B cell (primary cell): ENCODE measurements around the gene APLF. TPM values are rescaled to one million over a fixed set of nuclear protein-coding genes. Genes with fewer than 3 reads are reported as not detected.

ENCODE experiments used
- ATAC-seq: fragments of 200-7000 bp; cut with Tn5 transposase; one replicate; pipeline ENCODE4 v1.10.0; 2021; ENCODE audit warnings: low read depth, mild to moderate bottlenecking, moderate number of reproducible peaks, moderate library complexity
- CTCF ChIA-PET: fragments of 350-600 bp; sonication (Branson Sonifier 250); formaldehyde crosslinking; loops from one replicate; lab custom pipeline; 2021; ENCODE audit warnings: antibody characterized with exemption, inconsistent platforms; lab: Charles Lee
- POLR2A ChIA-PET: fragments of 350-600 bp; sonication (Branson Sonifier 250); formaldehyde crosslinking; loops from one replicate; lab custom pipeline; 2021; ENCODE audit warnings: antibody characterized with exemption; lab: Charles Lee
- DNase-seq: peaks from one replicate; pipeline ENCODE4 v3.0.0; 2013
- H2AFZ ChIP-seq: 2 replicates; pipeline ENCODE4 v1.6.1; 2012; ENCODE audit warnings: mild to moderate bottlenecking, low read depth, low read length; ENCODE audit not compliant: insufficient read depth, poor library complexity, severe bottlenecking
- H3K27ac ChIP-seq, 2 donors: 1 replicate in 1 of 2; 2 replicates in 1 of 2; pipeline ENCODE4 v1.5.1; 2012 to 2013; ENCODE audit warnings: low read length in 2 of 2, mild to moderate bottlenecking in 2 of 2, moderate library complexity in 1 of 2
- H3K27me3 ChIP-seq, 4 experiments: fragments of 200-600 bp in 1 of 4; sonication (generic) in 1 of 4; replicated peaks in 1 of 4; 1 replicate in 2 of 4; 2 replicates in 2 of 4; pipeline versions ENCODE4 v1.6.1 to v1.7.0; 2013 to 2016; ENCODE audit warnings: low read length in 3 of 4, mild to moderate bottlenecking in 2 of 4, mixed read lengths in 1 of 4, moderate library complexity in 1 of 4; ENCODE audit not compliant: insufficient read depth in 4 of 4, control insufficient read depth in 3 of 4; ENCODE audit errors: control extremely low read depth in 1 of 4
- H3K36me3 ChIP-seq, 2 experiments: replicated peaks in 1 of 2; 1 replicate in 1 of 2; 2 replicates in 1 of 2; pipeline versions ENCODE4 v1.6.1 to v1.7.1; 2013; ENCODE audit warnings: low read length in 1 of 2; ENCODE audit not compliant: insufficient read depth in 2 of 2, control insufficient read depth in 1 of 2; ENCODE audit errors: control extremely low read depth in 1 of 2, extremely low read depth in 1 of 2
- H3K4me1 ChIP-seq, 2 donors: fragments of 200-600 bp in 1 of 2; sonication (generic) in 1 of 2; 1 replicate in 1 of 2; 2 replicates in 1 of 2; pipeline versions ENCODE4 v1.5.1 to v1.6.1; 2013 to 2017; ENCODE audit warnings: low read length in 2 of 2; ENCODE audit not compliant: control insufficient read depth in 2 of 2, insufficient read depth in 2 of 2
- H3K4me2 ChIP-seq: replicated peaks from 2 replicates; pipeline ENCODE3; 2012; ENCODE audit warnings: mild to moderate bottlenecking, low read depth, low read length; ENCODE audit not compliant: poor library complexity, severe bottlenecking
- H3K4me3 ChIP-seq, 5 experiments: fragments of 200-600 bp in 1 of 5; sonication (generic) in 1 of 5; 1 replicate in 3 of 5; 2 replicates in 2 of 5; pipeline versions ENCODE4 v1.5.1 to v1.7.0; 2011 to 2016; ENCODE audit warnings: low read length in 4 of 5, mild to moderate bottlenecking in 4 of 5, low read depth in 2 of 5, control low read depth in 1 of 5, moderate library complexity in 1 of 5; ENCODE audit not compliant: insufficient read depth in 1 of 5; ENCODE audit errors: control extremely low read depth in 1 of 5, extremely low read depth in 1 of 5
- H3K79me2 ChIP-seq: fragments of 200-600 bp; sonication (generic); one replicate; pipeline ENCODE4 v1.6.0; 2016; ENCODE audit warnings: low read length; ENCODE audit not compliant: control insufficient read depth, insufficient read depth
- H3K9ac ChIP-seq: fragments of 200-600 bp; sonication (generic); 2 replicates; pipeline ENCODE4 v1.6.1; 2017; ENCODE audit warnings: mild to moderate bottlenecking, low read length, moderate library complexity
- H3K9me3 ChIP-seq, 3 donors: one replicate each; pipeline versions ENCODE4 v1.6.1 to v1.7.1; 2013; ENCODE audit warnings: low read length in 2 of 3; ENCODE audit not compliant: control insufficient read depth in 2 of 3, insufficient read depth in 1 of 3; ENCODE audit errors: control extremely low read depth in 1 of 3
- H4K20me1 ChIP-seq: 2 replicates; pipeline ENCODE4 v1.6.0; 2012; ENCODE audit warnings: mild to moderate bottlenecking, low read length; ENCODE audit not compliant: insufficient read depth, control insufficient read depth, poor library complexity, severe bottlenecking
- H3K27ac Mint-ChIP-seq: one replicate; pipeline ENCODE4 v1.8.0; 2021; ENCODE audit warnings: mixed read lengths
- H3K27me3 Mint-ChIP-seq: one replicate; pipeline ENCODE4 v1.8.0; 2021; ENCODE audit warnings: mixed read lengths
- H3K4me1 Mint-ChIP-seq: one replicate; pipeline ENCODE4 v1.8.0; 2021; ENCODE audit warnings: mixed read lengths
- H3K4me3 Mint-ChIP-seq: one replicate; pipeline ENCODE4 v1.8.0; 2021; ENCODE audit warnings: mixed read lengths
- H3K9me3 Mint-ChIP-seq: one replicate; pipeline ENCODE4 v1.8.0; 2022; ENCODE audit warnings: mixed read lengths; ENCODE audit not compliant: insufficient read depth
- CTCF ChIP-seq: fragments of 200-600 bp; IDR thresholded peaks from one replicate; pipeline ENCODE4 v1.8.0; 2022; ENCODE audit warnings: antibody characterized with exemption, mild to moderate bottlenecking
- EZH2 ChIP-seq: IDR thresholded peaks from 2 replicates; pipeline ENCODE4 v1.6.1; 2012; ENCODE audit warnings: borderline replicate concordance, low read depth, mild to moderate bottlenecking, moderate library complexity, low read length; ENCODE audit not compliant: insufficient read depth, poor library complexity, severe bottlenecking
- WGBS: methylation state at CpG from one replicate; pipeline ENCODE4 v1.1.5; 2013; ENCODE audit warnings: missing lambda C conversion rate; ENCODE audit not compliant: insufficient coverage; 5-methylcytosine and 5-hydroxymethylcytosine counted together
- intact Hi-C: fragments of 100-400 bp; cut with micrococcal nuclease; formaldehyde crosslinking; loops from one replicate; pipeline ENCODE4 v1.10.0; 2022
- polyA plus RNA-seq: library from polyadenylated mRNA; depleted of rRNA; stranded (reverse); fragments of >200 nt; gene quantifications from 2 replicates; pipeline ENCODE4 v1.2.3, GENCODE V29; 2012
- total RNA-seq, 2 donors: library from RNA; stranded (reverse); fragments of 120-200 nt in 1 of 2; gene quantifications; 1 replicate in 1 of 2; 2 replicates in 1 of 2; pipeline versions ENCODE4 v1.2.3 to v1.2.4, GENCODE V29; 2013 to 2022

APLF gene
- total and polyA plus RNA-seq, 2 donors (not counting 1 experiment from before 2014, with no cell fraction given), result 1.3 to 6.3 TPM

GRCh38 chr2:68627615-68628014 lies 160.2 kb downstream of the APLF start:
- 97% methylated on average over 3 of the region's 3 CpGs for WGBS
- H3K79me2 ChIP-seq, result no peaks in the 10 kb centered on the region
- no peaks in the 10 kb centered on the region for H3K27me3 Mint-ChIP-seq
- H3K9ac ChIP-seq, result no peak overlapping the region
- no peaks in the 10 kb centered on the region for H4K20me1 ChIP-seq
- no peaks in the 10 kb centered on the region for H3K36me3 ChIP-seq
- no peak overlapping the region for H3K4me3 Mint-ChIP-seq
- H3K27ac ChIP-seq, result no peak overlapping the region
- H3K4me3 ChIP-seq, result no peak overlapping the region
- no peak overlapping the region for H3K27ac Mint-ChIP-seq
- peaks cover 0 to 7% (median 3%) of the 10 kb centered on the region in 3 donors for H3K9me3 ChIP-seq
- no peak overlapping the region for H2AFZ ChIP-seq
- no peaks in the 10 kb centered on the region for H3K9me3 Mint-ChIP-seq
- no peaks in the 10 kb centered on the region for H3K27me3 ChIP-seq
- intact Hi-C loops, result no loop called here
- no peaks in the 10 kb centered on the region for H3K4me1 ChIP-seq
- DNase-seq, result no peak
- no peaks in the 10 kb centered on the region for H3K4me1 Mint-ChIP-seq
- no peak overlapping the region for H3K4me2 ChIP-seq
- ChIA-PET CTCF (no interaction called here), POLR2A (no interaction called here)
- no peak for TF ChIP-seq CTCF
- TF ChIP-seq EZH2, result no peak
- no peak for ATAC-seq

Other genes starting within 250 kb of the APLF start
- 55.6 and 64.2 TPM in 2 replicates for gene PPP3R1, start 215.1 kb upstream of the APLF start, total RNA-seq
- 17.9 and 27.3 TPM in 2 replicates for gene PPP3R1, start 215.1 kb upstream of the APLF start, polyA plus RNA-seq
- gene CNRIP1, start 147.6 kb upstream of the APLF start, total RNA-seq, result not detected in 2 replicates
- gene CNRIP1, start 147.6 kb upstream of the APLF start, polyA plus RNA-seq, result not detected in 2 replicates
- gene PLEK, start 102.3 kb upstream of the APLF start, total RNA-seq, result 39.9 and 41.5 TPM in 2 replicates
- 78.3 and 99.4 TPM in 2 replicates for gene PLEK, start 102.3 kb upstream of the APLF start, polyA plus RNA-seq
- gene FBXO48, start 291 bp upstream of the APLF start, total RNA-seq, result 3.2 TPM in 2 replicates
- 1.5 and 1.8 TPM in 2 replicates for gene FBXO48, start 291 bp upstream of the APLF start, polyA plus RNA-seq
- not detected in 2 replicates for gene PROKR1, start 176.0 kb downstream of the APLF start, total RNA-seq
- 0.01 TPM in 1 of 2 replicates, not detected in the other for gene PROKR1, start 176.0 kb downstream of the APLF start, polyA plus RNA-seq